H9 (cell line): ENCODE results near the gene MAPKAPK2. TPM values are rescaled to one million over a fixed set of nuclear protein-coding genes. Genes with fewer than 3 reads are reported as not detected.

Source experiments
- DNase-seq: peaks from one replicate; pipeline ENCODE4 v3.0.0-alpha.2; 2017
- H2AFZ ChIP-seq: one replicate; pipeline ENCODE4 v1.6.1; 2013; ENCODE audit warnings: mild to moderate bottlenecking, low read length, control low read depth, moderate library complexity
- H2AK5ac ChIP-seq: 2 replicates; pipeline ENCODE4 v1.6.1; 2013; ENCODE audit warnings: low read length, control low read depth, mixed read lengths; ENCODE audit not compliant: insufficient read length
- H2BK120ac ChIP-seq: one replicate; pipeline ENCODE4 v1.6.1; 2013; ENCODE audit warnings: low read depth, mild to moderate bottlenecking, low read length, control low read depth, inconsistent platforms; ENCODE audit not compliant: poor library complexity, severe bottlenecking
- H2BK12ac ChIP-seq: 2 replicates; pipeline ENCODE4 v1.6.1; 2013; ENCODE audit warnings: low read length, control low read depth, mixed read lengths, low read depth; ENCODE audit not compliant: insufficient read length
- H2BK15ac ChIP-seq: 2 replicates; pipeline ENCODE4 v1.6.1; 2013; ENCODE audit warnings: low read depth, low read length, control low read depth
- H2BK20ac ChIP-seq: one replicate; pipeline ENCODE4 v1.6.1; 2013; ENCODE audit warnings: low read depth, mild to moderate bottlenecking, low read length, control low read depth, inconsistent platforms; ENCODE audit not compliant: poor library complexity, severe bottlenecking
- H2BK5ac ChIP-seq: 2 replicates; pipeline ENCODE4 v1.6.1; 2013; ENCODE audit warnings: low read length, control low read depth, mixed read lengths; ENCODE audit not compliant: insufficient read length
- H3K14ac ChIP-seq: 2 replicates; pipeline ENCODE4 v1.6.1; 2013; ENCODE audit warnings: low read length, control low read depth; ENCODE audit not compliant: insufficient read depth
- H3K18ac ChIP-seq: 2 replicates; pipeline ENCODE4 v1.6.1; 2013; ENCODE audit warnings: low read depth, mild to moderate bottlenecking, mixed read lengths, low read length, control low read depth; ENCODE audit not compliant: insufficient read length
- H3K23ac ChIP-seq: 2 replicates; pipeline ENCODE4 v1.6.1; 2013; ENCODE audit warnings: low read length, control low read depth, mixed read lengths, low read depth; ENCODE audit not compliant: insufficient read length
- H3K23me2 ChIP-seq: 2 replicates; pipeline ENCODE4 v1.6.1; 2013; ENCODE audit warnings: low read depth, mild to moderate bottlenecking, mixed read lengths, low read length, control low read depth; ENCODE audit not compliant: insufficient read length, poor library complexity, severe bottlenecking
- H3K27ac ChIP-seq: 2 replicates; pipeline ENCODE4 v1.5.1; 2013; ENCODE audit warnings: low read length, control low read depth, mixed read lengths, low read depth; ENCODE audit not compliant: insufficient read length
- H3K27me3 ChIP-seq: 2 replicates; pipeline ENCODE4 v1.6.1; 2013; ENCODE audit warnings: low read length, control low read depth, inconsistent platforms; ENCODE audit not compliant: insufficient read depth
- H3K4ac ChIP-seq: 2 replicates; pipeline ENCODE4 v1.6.1; 2013; ENCODE audit warnings: low read depth, mild to moderate bottlenecking, control low read depth, inconsistent platforms, low read length, moderate library complexity
- H3K4me1 ChIP-seq: 2 replicates; pipeline ENCODE4 v1.6.1; 2013; ENCODE audit warnings: low read length, control low read depth, inconsistent platforms; ENCODE audit not compliant: insufficient read depth
- H3K4me2 ChIP-seq: 2 replicates; pipeline ENCODE4 v1.6.1; 2013; ENCODE audit warnings: low read length, control low read depth, mixed read lengths; ENCODE audit not compliant: insufficient read length, insufficient read depth
- H3K56ac ChIP-seq: 2 replicates; pipeline ENCODE4 v1.6.1; 2013; ENCODE audit warnings: low read depth, mild to moderate bottlenecking, mixed read lengths, low read length, control low read depth; ENCODE audit not compliant: insufficient read length
- H3K79me1 ChIP-seq: 2 replicates; pipeline ENCODE4 v1.6.1; 2013; ENCODE audit warnings: low read depth, mild to moderate bottlenecking, moderate library complexity, low read length, control low read depth, inconsistent platforms; ENCODE audit not compliant: insufficient read depth, poor library complexity, severe bottlenecking
- H3K79me2 ChIP-seq: 2 replicates; pipeline ENCODE4 v1.6.1; 2013; ENCODE audit warnings: low read length, control low read depth, inconsistent platforms; ENCODE audit not compliant: insufficient read depth
- H3K9ac ChIP-seq: 2 replicates; pipeline ENCODE4 v1.6.1; 2013; ENCODE audit warnings: low read length, control low read depth, mixed read lengths; ENCODE audit not compliant: insufficient read length; ENCODE audit errors: extremely low read depth
- H3K9me3 ChIP-seq: one replicate; pipeline ENCODE4 v1.6.1; 2013; ENCODE audit warnings: low read depth, low read length, inconsistent platforms; ENCODE audit not compliant: control insufficient read depth
- H3T11ph ChIP-seq: one replicate; pipeline ENCODE4 v1.6.1; 2013; ENCODE audit warnings: mild to moderate bottlenecking, low read length, control low read depth, inconsistent platforms
- H4K20me1 ChIP-seq: one replicate; pipeline ENCODE4 v1.6.1; 2013; ENCODE audit not compliant: control insufficient read depth, insufficient read length, insufficient read depth
- H4K5ac ChIP-seq: 2 replicates; pipeline ENCODE4 v1.6.1; 2013; ENCODE audit warnings: low read depth, mild to moderate bottlenecking, mixed read lengths, low read length, control low read depth; ENCODE audit not compliant: insufficient read length
- H4K8ac ChIP-seq: replicated peaks from 2 replicates; pipeline ENCODE4 v1.6.1; 2013; ENCODE audit warnings: low read length, control low read depth, mixed read lengths, low read depth; ENCODE audit not compliant: insufficient read length
- H4K91ac ChIP-seq: 2 replicates; pipeline ENCODE4 v1.6.1; 2013; ENCODE audit warnings: low read depth, mild to moderate bottlenecking, moderate library complexity, mixed read lengths, low read length, control low read depth; ENCODE audit not compliant: insufficient read length
- H3K27ac Mint-ChIP-seq, 3 experiments: 2 replicates in 2 of 3; 3 replicates in 1 of 3; pipeline ENCODE4 v1.8.0; 2020 to 2021; ENCODE audit warnings: mixed read lengths in 3 of 3, mild to moderate bottlenecking in 1 of 3, moderate library complexity in 1 of 3
- H3K27me3 Mint-ChIP-seq: 2 replicates; pipeline ENCODE4 v1.8.0; 2021; ENCODE audit warnings: low read depth, mild to moderate bottlenecking, moderate library complexity, mixed read lengths
- H3K36me3 Mint-ChIP-seq, 3 experiments: 2 replicates in 2 of 3; 3 replicates in 1 of 3; pipeline ENCODE4 v1.8.0; 2020 to 2021; ENCODE audit warnings: low read depth in 3 of 3, mixed read lengths in 3 of 3; ENCODE audit not compliant: insufficient read depth in 1 of 3
- H3K4me1 Mint-ChIP-seq, 2 experiments: 2 replicates each; pipeline ENCODE4 v1.8.0; 2020; ENCODE audit warnings: mixed read lengths in 2 of 2
- H3K4me3 Mint-ChIP-seq, 2 experiments: 2 replicates in 1 of 2; 3 replicates in 1 of 2; pipeline ENCODE4 v1.8.0; 2020 to 2021; ENCODE audit warnings: mild to moderate bottlenecking in 2 of 2, mixed read lengths in 2 of 2, moderate library complexity in 1 of 2
- H3K9me3 Mint-ChIP-seq, 2 experiments: 2 replicates in 1 of 2; 3 replicates in 1 of 2; pipeline ENCODE4 v1.8.0; 2020; ENCODE audit warnings: mild to moderate bottlenecking in 2 of 2, mixed read lengths in 2 of 2, moderate library complexity in 1 of 2
- CTCF ChIP-seq: fragments of 200-600 bp; sonication (generic); conservative IDR thresholded peaks from 3 replicates; pipeline ENCODE4 v1.8.0; 2021; ENCODE audit warnings: antibody characterized with exemption, mild to moderate bottlenecking
- WGBS: extraction: QIAGEN DNeasy Blood & Tissue Kit; methylation state at CpG from one replicate; pipeline ENCODE4 v1.1.7; 2013; ENCODE audit warnings: missing lambda C conversion rate, low lambda C conversion rate, mixed read lengths; ENCODE audit not compliant: insufficient read length; ENCODE audit errors: extremely low coverage; 5-methylcytosine and 5-hydroxymethylcytosine counted together
- total RNA-seq: library from RNA; stranded (reverse); gene quantifications from 2 replicates; pipeline ENCODE4 v1.2.1, GENCODE V29; 2021

MAPKAPK2 gene
- total RNA-seq, 1 experiment from 2014 or later = 50.1 TPM

GRCh38 chr1:206683313-206683712 lies 1.4 kb upstream of the MAPKAPK2 start:
- no peak overlapping the region for H3K23ac ChIP-seq

More at GRCh38 chr1:206683313-206683712, 1.4 kb upstream of the MAPKAPK2 start:
- H4K5ac ChIP-seq = no peak overlapping the region
- no peak overlapping the region for H3K27ac ChIP-seq
- Mint-ChIP-seq H3K4me1 (peaks cover 34 to 37% of the 10 kb centered on the region in 2 experiments), H3K27ac (no peak overlapping the region), H3K9me3 (peaks cover 0 to 2% of the 10 kb centered on the region in 2 experiments; a peak in 1 of 5 replicates), H3K27me3 (peaks cover 80% of the 10 kb centered on the region), H3K36me3 (peaks cover 0 to 2% (median 0%) of the 10 kb centered on the region in 3 experiments; a peak in 1 of 7 replicates), H3K4me3 (0 out of 5 replicates have a peak overlapping the region, but pooled peaks of 1 of the 2 experiments have one; percentile 89)
- H2AK5ac ChIP-seq = no peak overlapping the region
- whole genome bisulfite sequencing = no CpG with 5 or more reads among the region's 6 CpGs
- H2BK20ac ChIP-seq = no peak overlapping the region
- H2AFZ ChIP-seq = no peak overlapping the region
- H3K56ac ChIP-seq = no peak overlapping the region
- H3K27me3 ChIP-seq = peaks cover 23% of the 10 kb centered on the region
- no peak for TF ChIP-seq CTCF
- peaks cover 15% of the 10 kb centered on the region for H3K23me2 ChIP-seq
- no peaks in the 10 kb centered on the region for H3K9me3 ChIP-seq
- no peak overlapping the region for H3K4me2 ChIP-seq
- H4K8ac ChIP-seq = no peak overlapping the region
- H3K79me1 ChIP-seq = no peaks in the 10 kb centered on the region
- no peaks in the 10 kb centered on the region for H4K20me1 ChIP-seq
- no peak overlapping the region for H3K4ac ChIP-seq
- H3K18ac ChIP-seq = no peak overlapping the region
- no peak overlapping the region for H2BK5ac ChIP-seq
- no peak overlapping the region for H3K14ac ChIP-seq
- no peak for DNase-seq
- H3K79me2 ChIP-seq = no peaks in the 10 kb centered on the region; the same call in 1 of the 2 replicates
- H3K4me1 ChIP-seq = peaks cover 7% of the 10 kb centered on the region; the same call in 1 of the 2 replicates
- H2BK15ac ChIP-seq = no peak overlapping the region
- H3T11ph ChIP-seq = no peak overlapping the region
- no peak overlapping the region for H3K9ac ChIP-seq
- no peak overlapping the region for H2BK12ac ChIP-seq
- H2BK120ac ChIP-seq = no peak overlapping the region
- no peak overlapping the region for H4K91ac ChIP-seq
